ENCODE measurements around the gene DDX23.

The DDX23 gene

DNA sequence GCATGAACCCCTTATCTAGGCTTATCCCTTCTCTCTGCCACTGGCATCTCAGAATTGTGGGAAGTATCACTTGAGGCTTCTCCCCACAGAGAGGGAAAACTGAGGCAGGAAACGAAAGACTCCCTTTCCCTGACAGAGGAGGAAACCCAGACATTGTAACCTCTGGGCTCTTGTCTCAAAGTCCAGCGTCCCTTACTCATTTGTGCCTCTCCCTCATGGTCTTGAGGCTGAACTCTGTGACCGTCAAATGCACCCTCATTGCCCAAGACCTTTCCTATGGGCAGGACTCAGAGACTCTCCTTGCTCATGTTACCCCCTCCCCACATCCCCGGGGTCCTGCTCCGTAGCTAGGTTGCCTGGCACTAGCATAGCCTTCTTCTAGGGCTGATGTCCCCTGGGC, 29.8 kb downstream of the DDX23 start:
- no peak for DNase-seq

DNA sequence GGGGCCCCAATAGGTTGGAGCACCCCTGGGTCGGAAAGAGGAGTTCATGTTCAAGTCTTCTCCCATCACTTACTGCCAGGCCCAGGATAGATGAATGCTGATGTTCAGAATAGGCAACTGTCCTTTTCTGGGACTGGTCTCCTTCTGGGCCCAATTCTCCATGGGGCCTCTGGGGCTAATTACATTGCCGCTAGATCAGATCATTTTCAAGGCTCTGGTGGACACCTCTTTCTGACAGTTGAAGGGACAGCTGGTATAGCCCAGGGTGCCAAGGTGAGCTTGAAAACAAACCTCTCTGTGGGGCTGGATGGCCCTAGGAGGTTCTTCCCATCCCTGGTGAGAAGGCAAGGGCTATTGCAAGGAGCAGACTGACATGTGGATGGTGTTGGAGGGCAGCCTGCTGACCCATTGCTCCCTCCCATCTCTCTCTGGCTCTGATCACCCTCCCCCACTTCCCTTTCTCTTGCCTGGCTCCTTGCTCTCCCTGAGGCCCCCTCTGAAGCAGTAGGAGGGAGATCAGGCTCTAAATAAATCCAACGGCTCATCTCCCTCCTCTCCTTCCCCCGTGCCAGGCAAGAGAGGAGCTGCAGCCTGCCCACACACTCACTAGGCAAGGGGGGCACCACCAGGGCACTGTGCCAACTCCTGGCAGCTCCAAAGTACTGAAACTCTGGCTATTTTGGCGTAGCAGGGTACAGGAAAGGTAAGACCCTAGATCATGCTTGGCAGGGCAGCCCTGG, 31.8 kb downstream of the DDX23 start:
- DNase-seq: no peak

DNA sequence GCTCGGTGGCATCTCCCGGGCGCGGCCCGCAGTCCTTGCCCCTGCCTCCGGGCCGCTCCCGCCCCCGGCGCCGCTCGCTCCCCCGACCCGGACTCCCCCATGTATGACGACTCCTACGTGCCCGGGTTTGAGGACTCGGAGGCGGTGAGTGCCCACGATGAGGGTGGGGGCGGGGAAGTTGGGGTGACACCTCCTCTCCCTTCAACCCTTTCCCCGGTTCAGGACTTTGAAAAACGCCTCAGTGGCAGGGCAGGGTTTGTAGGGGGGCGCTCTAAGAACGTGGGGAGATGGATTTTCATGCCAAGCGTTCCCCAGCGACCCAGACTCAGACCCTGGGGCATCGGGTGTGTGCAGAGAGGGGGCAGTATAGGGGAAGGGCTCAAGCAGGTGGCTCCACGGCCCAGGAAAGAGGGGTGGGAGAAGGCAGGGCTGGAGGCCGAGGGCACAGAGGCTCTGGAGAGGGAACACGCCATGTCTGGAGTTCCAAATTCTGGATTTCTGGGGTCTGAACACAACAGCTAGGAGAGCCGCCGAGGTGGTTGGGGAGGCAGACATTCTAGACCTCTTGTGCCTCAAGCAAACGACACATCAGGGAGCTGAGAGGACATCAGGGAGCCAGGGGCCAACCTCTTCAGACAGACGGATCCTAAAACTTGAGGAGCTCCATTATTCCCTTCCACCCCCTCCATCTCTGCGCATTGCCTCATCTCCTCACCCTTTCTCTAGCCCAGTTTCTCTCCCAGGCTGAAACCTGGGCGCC, 33.0 kb downstream of the DDX23 start:
- no peak for DNase-seq

- DNase-seq: peak; percentile 91
Observed at GRCh38 chr12:48817873-48818830, 33.8 kb downstream of the DDX23 start, which contains the start of gene CACNB3. TSS of gene CACNB3 (plus strand) at chr12:48818496. CDS start at chr12:48818930, 434 bp downstream.

GRCh38 chr12:48816143-48816854, 35.7 kb downstream of the DDX23 start:
- peak; percentile 38 for DNase-seq

DNA sequence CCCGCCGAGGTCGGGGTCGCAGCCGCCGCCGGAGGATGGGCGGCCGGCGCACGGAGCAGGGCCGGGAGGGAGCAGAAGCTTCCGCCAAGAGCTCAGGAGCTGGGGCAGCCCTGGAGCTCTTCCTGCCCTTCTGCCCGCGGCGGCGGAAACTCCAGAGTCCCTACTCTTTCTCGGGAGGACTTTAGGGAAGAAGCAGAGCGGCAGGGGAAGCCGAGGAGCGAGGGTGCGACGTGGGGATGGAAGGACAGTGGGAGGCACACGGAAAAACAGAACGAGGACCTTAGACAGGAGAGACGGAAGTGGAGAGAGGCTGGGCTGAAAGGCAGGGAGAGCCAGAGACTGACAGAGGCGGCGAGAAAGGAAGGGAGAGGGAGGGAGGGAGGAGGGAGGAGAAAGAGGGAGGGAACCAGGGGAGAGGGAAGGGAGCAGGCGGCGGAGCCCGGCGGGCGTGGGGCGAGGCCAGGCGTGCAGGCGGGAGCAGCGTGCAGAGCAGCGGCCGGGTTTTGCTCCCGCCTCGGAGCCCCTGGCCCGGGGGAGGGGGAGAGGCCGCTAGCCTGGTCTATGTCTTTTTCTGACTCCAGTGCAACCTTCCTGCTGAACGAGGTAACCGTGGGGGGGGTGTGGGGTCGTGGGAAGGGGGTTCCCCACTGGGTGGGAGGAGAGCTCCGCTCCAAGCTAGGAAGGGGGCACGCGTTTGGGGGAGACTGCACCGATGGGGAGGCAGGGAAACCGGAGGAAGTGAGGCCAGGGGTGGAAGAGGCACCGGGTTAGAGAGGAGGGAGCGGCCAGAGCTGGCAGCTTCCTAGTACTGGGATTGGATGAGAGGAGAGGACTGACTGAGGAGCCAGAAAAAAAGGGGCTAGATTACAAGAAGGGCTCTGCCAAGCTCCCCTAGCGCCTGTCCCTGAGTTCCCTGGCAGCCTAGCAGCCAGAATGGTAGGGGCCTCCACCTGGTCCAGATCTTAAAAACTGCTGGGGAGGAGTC, 36.5 kb downstream of the DDX23 start:
- DNase-seq: peak; percentile 95

- peak; percentile 89 for DNase-seq
Observed at GRCh38 chr12:48814262-48815125, 37.5 kb downstream of the DDX23 start.

- peak; percentile 43 for DNase-seq
Observed at GRCh38 chr12:48813465-48814261, 38.3 kb downstream of the DDX23 start.

GRCh38 chr12:48812389-48812788, 39.6 kb downstream of the DDX23 start:
- no peak for DNase-seq

GRCh38 chr12:48811437-48812090, 40.4 kb downstream of the DDX23 start:
- no peak for DNase-seq

DNA sequence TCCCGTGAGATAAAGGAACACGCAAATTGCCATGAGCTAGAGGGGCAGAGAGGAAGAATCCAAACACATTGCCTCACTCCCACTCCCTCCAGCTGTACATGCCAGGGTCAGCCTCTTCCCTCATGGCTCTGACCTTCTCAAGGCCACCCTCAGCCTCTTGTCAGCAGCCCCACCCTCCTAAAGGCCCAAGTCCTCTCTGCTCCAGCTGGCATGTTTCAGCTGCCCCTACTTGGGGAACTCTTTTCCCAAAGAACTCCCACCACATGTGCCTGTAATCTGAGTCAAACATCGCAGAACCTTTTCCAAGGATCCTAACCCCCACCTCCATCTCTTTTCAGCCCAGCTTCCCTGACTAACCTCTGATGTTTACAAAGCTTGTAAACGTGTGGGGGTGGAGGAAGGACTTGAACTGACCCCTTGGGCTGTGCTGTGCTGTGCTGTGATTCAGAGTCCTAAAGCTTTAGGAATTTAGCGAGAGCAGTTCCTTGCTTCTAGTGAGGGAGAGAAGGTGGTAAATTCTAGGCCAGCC, 41.0 kb downstream of the DDX23 start:
- DNase-seq: no peak

- no peak for DNase-seq
Observed at GRCh38 chr12:48807981-48808380, 44.0 kb downstream of the DDX23 start.

- no peak for DNase-seq
Observed at GRCh38 chr12:48803675-48804074, 48.3 kb downstream of the DDX23 start.

- DNase-seq: no peak
Observed at GRCh38 chr12:48800971-48801370, 51.0 kb downstream of the DDX23 start.

GRCh38 chr12:48800457-48800856, 51.5 kb downstream of the DDX23 start:
- no peak for DNase-seq

GRCh38 chr12:48796976-48797375, 55.0 kb downstream of the DDX23 start:
- no peak for DNase-seq

GRCh38 chr12:48795550-48796455, 56.2 kb downstream of the DDX23 start:
- peak; percentile 92 for DNase-seq
